NCI-H1436 treated with DMSO at 0.1 percent for 48 hours (cell line): Measurements from ENCODE around the gene APBA2.

ENCODE experiments used
- DNase-seq: peaks from one replicate; lab custom pipeline; 2025; lab: John Stamatoyannopoulos, UW

Gene APBA2

GRCh38 chr15:28983432-28984311, 97.9 kb downstream of the APBA2 start:
- DNase-seq: no peak

GRCh38 chr15:28984421-28985315, 98.9 kb downstream of the APBA2 start:
- no peak for DNase-seq

- DNase-seq: no peak
These were observed 99.5 kb downstream of the APBA2 start for GRCh38 chr15:28985316-28985645.

- DNase-seq: no peak
These were observed 99.9 kb downstream of the APBA2 start for GRCh38 chr15:28985691-28986090.

- no peak for DNase-seq
These were observed 100.3 kb downstream of the APBA2 start for GRCh38 chr15:28986108-28986507.

- no peak for DNase-seq
These were observed 101.0 kb downstream of the APBA2 start for GRCh38 chr15:28986726-28987125.

GRCh38 chr15:28987337-28987736, 101.6 kb downstream of the APBA2 start:
- no peak for DNase-seq

- no peak for DNase-seq
These were observed 103.6 kb downstream of the APBA2 start for GRCh38 chr15:28989239-28989830.

- no peak for DNase-seq
These were observed 104.1 kb downstream of the APBA2 start for GRCh38 chr15:28989896-28990295.

- no peak for DNase-seq
These were observed 104.6 kb downstream of the APBA2 start for GRCh38 chr15:28990390-28990789.

- no peak for DNase-seq
These were observed 105.7 kb downstream of the APBA2 start for GRCh38 chr15:28991236-28992171.

GRCh38 chr15:28992336-28992864, 106.6 kb downstream of the APBA2 start:
- DNase-seq: no peak

- DNase-seq: no peak
These were observed 107.4 kb downstream of the APBA2 start for GRCh38 chr15:28993051-28993719.

GRCh38 chr15:28993720-28994053, 107.9 kb downstream of the APBA2 start:
- DNase-seq: no peak

GRCh38 chr15:28994142-28994830, 108.5 kb downstream of the APBA2 start:
- no peak for DNase-seq

GRCh38 chr15:28994831-28995596, 109.2 kb downstream of the APBA2 start:
- no peak for DNase-seq

GRCh38 chr15:28995705-28996104, 109.9 kb downstream of the APBA2 start:
- DNase-seq: no peak

GRCh38 chr15:28996289-28996688, 110.5 kb downstream of the APBA2 start:
- no peak for DNase-seq

GRCh38 chr15:28996953-28997352, 111.2 kb downstream of the APBA2 start:
- no peak for DNase-seq
